GOT3 (cell line): Measurements from ENCODE around the gene ITGA11.
"Not testable (repeated sequence)": the region's sequence is repeated elsewhere in the genome, so short reads cannot be mapped to it uniquely, and the experiment has no call there.

ENCODE experiments used
- DNase-seq: peaks from one replicate; lab custom pipeline; 2025; ENCODE audit warnings: mixed read lengths; lab: John Stamatoyannopoulos, UW

Gene ITGA11

DNA sequence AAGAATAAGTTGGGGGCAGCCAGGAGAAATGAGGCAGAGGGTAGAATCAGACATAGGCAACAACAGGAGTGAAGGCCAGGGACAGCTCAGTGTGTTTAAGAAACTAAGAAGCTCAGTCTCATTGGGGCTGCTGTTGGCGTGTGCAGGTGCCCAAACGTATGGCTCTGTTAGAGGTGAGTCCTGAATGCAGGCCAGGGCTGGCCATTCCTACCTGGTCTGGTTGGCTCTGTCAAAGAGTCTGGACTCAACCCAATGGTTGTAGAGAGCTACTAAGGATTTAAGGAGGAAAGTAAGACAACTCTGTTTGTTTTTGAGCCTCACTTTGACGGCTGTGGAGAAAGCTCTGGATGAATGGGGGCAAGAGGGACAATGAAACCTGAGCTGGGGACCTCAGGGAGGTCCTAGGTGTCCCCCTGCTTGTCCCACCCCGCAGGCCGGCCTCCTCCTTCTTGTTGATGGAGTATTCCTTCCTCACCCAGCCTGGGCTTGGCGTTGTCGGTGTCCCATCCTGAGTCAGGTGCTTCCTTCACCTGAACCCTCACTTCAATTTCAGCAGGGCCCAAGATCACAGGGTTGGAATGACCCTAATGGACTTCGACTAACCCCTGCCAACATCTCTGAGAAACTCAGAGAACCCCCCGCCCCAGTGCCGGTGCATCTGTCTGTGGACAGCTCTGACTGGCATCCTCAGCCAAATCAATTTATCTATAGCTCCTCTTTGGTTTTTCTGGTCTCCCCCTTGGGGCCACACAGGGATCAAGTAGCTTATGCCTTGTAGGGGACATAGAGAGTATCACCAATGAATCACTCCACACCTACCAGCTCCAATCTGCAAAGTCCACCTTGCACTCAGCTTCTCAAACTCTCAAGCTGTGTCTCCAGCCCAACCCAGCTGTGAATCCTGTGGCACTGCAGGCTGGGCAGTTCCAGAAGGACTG is 8.3 kb downstream of the ITGA11 start:
- no peak for DNase-seq

DNA sequence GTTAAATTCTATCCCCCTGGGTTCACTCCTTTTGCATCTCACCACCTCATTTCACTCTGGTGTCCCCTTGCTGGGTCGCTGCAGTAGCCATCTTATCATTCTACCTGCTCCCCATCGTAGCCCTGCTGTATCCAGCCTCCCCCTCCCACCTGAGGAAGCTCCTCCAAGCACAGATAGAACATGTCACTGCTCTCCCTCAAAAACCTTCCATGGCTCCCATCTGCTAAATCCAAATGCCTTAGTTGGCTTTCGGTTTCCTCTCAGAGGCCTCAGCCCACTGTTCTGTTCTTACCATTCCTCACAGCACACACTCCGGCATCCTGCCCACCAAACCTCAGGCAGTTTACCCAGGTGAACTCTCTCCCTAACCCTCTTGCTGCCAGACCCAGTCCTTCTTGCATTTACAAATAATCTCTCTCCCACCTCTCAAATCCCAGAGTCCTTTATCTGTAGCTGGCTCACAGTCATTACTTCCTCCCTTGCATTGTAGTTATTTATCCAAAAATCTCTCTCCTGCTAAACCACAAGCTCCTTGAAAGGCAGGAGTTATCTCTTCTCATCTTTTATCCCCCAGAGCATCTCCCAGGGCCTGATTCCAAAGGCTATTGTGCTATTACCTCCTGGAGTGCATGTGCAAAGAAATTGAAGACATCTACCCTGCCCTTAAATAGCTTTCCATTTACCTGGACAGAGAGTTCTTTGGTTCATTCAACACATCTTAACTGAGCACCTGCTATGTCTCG is 9.4 kb downstream of the ITGA11 start:
- DNase-seq, result not testable (repeated sequence)

DNA sequence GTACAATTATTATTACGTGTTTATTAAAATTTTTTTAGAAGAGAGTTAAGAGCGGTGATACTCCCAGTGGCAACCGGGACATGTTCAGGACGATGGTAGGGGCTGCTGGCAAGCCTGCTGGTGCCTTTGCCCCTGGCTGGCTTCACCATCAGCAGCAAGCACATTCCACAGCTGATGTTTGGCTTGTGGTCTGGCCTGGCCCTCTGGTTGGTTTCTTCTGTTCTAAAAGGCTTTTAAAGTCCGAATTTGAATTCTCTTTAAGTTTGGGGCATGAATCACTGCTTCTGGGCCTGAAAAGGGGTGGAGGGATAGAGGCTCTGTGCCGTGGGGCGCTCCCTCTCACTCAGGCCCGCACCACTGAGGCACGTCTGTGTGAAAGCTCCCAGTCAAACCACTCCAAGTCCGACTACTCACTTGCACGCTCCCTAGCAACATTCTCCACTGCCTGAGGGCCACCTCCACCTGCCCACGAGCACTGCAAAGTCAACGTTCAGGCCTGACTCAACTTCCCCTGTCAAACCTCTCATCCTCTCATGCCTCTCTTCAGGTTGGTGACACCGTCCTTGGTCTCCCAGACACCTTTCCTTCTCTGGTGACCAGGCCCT is 10.1 kb downstream of the ITGA11 start:
- DNase-seq, result no peak

DNA sequence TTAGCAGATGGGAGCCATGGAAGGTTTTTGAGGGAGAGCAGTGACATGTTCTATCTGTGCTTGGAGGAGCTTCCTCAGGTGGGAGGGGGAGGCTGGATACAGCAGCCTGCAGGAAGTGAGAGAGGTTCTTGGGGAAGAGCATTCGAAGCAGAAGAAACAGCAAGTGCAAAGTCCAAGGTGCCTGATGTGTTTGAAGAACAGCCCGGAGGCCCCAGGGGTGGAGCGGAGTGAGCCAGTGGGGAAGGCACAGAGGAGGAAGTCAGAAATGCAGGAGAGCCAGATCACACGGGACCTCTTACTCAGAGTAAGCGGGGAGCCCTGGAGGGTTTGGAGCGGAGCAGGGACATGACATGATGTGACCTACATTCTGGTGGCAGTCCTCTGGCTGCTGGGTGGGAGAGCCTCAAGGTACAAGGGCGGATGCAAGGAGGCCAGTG is 10.8 kb downstream of the ITGA11 start:
- DNase-seq, result no peak

DNA sequence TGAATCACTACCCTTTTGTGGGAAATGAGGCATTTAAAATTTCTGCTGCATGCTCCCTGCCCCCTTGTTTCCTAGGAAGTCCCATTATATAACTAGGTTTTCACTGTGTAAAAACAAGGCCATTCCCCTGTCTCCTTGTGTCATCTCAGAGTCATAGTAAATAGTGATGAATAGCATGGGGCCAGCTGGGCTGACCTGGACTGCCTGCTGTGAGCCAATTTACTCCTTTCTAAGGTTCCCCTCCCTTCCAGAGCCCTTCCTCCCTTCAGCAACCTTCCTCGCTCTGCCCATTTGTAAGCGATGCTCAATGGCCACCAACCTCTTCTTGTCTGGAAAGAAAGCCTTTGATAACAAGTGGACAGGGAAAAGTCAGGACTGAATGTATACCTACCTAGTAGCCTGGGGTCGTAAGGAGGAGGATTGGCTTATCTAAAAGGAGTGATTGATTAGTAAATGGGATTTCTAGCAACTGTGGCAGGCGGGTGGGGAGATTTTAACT is 11.7 kb downstream of the ITGA11 start:
- DNase-seq, result no peak

DNA sequence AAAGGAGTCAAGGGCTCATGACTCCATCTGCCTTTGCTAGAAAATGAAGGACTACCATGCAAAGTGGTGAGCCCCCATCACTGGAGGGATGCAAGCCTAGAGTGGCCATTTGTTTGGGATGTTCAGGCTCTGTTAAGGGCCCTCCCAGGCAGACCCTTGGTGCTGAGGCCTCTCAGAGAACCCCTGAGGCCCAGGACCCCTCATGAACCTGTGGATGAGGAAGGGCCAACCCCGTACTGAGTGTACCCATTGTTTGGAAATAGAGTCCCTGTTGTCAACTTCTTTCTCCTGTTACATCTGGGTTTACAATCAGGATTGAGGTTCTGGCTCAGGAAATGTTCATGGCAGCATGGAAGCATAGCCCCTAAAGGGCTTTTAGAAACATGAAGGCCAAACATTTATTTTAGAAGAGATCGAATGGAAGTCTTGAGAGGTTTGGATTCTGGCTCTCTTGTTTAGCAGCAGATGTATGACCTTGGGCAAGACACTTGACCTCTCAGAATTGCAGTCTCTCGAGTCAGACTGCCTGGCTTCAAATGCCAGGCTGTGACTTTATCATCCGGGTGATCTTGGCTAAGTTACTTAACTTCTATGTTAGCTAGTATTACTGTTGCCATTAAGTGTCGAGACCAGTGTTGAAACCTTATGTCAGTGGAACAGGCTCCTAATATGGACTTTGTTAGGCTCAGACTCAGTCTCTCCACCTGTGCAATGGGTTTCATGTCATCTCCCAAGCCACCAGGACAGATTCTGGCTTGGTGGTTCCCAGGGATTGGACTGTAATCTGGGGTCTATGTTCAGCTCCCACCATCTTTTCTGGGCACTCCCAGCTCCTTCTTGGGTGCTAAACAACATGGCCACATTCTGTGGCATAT is 12.4 kb downstream of the ITGA11 start:
- DNase-seq, result no peak

DNA sequence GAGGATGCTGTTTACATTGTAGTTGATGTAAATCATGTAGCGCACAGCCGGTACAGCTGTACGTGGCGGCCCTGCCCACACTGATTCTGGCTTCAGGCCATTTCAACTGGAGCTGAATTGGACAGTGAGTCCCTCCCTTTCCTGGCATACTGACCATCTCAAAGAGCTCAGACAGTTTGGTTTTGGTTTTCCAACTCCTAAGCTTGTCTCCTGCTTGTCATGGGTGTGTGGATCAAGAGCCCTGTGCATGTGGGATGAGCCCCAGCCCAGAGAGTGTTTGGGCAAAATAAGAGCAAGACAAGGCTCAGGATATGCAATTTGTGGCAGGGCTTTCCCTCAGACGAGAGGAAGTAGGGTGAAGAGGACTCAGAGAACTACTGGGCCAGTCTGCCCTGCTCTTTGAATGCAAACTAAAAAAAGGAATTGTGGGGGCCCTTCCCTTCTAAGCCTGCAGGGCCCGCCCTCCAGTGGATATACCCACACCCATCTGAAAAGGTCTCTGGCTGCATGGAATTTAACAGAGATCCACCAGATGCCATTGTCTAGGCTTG is 13.3 kb downstream of the ITGA11 start:
- DNase-seq, result no peak

DNA sequence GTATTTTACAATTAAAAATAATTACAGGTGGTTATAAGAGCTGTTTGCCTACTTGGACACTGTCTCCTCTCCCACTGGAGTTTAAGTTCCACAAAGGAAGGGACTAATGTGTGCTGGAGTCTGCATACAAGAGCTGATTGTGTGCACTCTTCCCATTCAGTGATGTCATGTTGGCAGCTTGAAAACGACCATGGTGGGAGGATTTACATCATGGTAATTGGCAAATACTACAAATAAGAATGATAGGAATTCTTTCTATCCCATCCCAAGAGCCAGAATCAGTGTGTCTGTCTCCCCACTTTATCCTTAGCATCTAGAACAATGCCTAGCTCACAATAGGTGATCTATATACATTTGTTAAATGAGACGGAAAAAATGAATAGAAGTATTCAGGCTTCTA is 14.1 kb downstream of the ITGA11 start:
- no peak for DNase-seq

DNA sequence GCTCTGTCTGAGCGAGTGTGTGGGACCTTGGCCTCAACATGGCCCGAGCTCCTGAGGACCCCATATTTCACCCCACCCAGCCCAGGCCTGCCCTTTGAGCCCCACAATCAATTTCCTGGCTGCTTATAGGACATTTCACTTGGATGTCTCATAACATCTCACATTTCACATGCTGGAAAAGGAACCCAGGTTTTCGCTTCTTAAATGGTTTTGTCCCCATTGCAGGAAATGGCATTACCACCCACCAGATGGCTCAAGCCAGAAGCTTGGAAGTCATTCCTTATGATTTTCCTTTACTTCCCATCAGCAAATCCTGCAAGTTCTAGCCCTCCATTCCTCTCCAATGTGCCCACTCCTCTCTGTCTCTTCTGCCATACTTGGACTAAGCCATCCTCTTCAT is 14.9 kb downstream of the ITGA11 start:
- DNase-seq, result no peak

DNA sequence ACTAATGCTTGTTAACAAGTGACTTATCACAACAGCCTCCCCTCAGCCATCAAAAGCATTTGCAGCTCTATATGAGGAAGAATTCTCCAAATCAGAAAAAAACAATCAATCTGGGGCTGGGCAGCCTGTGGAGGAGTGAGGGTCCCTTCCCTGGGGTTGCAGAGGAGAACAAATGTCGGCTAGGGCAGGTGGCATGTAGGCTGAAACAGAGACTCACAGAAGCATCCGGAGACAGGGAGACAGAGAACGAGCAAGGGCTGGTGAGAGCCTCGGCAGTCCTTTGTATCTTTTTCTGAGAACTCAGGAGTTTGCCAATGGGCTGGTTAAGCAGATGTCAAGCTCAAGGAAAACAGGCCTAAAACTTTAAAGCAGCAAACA is 15.8 kb downstream of the ITGA11 start:
- DNase-seq, result no peak

DNA sequence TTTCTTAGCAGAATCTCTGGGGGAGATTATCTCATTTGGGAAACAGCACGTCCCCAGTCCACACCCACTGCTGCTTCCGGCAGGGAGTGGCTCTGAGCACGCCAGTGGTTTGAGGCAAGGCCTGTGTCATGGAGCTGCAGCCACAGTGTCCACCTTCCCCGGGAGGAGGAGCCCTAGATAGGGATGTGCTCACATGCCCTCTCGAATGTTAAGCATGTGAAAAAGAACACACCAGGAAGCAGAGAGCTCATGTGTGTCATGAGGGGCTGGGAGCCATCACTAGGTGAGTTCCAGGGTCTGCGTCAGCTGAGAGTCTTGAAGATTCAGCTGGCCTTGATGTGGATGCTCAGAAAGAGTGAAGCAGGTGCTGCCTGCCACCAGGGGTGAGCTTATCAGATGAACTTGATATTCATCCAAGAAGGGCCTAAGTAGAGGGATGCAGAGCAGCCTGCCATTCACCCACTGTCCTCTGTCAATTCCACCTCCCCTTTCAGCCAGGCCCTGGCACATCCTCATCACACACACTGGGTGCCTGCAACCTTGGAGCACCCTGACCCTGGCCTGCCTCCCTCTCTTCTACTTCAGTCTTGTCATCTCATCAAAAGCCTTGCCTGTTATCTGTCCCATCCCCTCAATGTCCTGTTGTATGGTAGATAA is 16.3 kb downstream of the ITGA11 start:
- DNase-seq, result no peak

DNA sequence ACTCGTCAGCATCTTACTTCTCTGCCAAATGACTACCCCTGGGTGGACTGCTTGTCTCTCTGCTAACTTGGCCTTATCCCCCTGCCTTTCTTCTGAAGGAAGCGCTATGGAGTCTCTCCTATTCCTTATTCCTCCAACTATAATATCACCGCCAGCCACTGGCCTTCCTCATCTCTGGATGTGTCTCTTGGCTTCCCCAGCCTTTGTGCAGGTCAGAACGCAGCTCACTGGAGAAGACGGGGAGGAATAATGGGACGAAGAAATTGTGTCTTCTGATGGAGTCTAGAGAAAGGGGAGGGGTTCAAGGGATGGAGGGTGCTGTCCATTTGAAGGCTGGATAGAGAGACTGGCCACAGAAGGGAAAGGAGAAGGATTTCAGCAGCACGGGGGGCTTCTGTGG is 16.9 kb downstream of the ITGA11 start:
- DNase-seq, result no peak

DNA sequence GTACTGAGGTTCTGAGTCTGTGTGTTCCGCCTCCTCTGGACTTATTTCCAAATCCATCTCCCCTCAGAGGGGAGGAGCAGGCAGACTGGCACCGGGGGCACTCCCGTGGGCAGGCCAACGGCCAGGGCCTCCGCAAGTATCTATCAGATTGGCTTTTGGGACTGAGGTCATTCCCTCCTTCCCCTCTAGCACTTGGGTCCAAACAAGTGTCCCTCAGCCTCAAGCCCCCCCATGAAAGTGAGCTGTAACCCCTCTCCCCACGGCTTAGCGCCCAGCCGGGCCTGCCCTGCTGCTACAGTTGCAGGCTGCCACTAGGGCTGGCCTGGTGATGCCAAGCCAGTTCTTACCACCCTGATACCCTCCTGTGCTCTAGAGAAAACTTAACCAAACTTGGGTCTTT is 17.4 kb downstream of the ITGA11 start:
- no peak for DNase-seq

DNA sequence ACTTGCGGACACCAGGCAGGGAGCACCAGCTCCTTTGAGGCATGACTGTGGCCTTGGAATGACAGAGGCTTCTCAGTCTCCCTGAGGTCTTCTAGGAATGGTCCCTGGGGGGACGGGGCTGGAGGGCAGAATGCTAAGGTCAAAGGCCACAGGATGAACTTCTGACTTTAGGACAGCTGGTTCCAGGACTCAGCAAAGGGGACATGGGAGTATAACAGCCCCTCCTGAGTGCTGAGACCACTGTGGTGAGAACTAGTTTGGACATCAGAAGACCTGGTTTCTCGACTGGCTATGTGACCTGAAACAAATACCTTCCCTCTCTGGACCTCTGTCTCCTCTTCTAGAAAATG is 17.8 kb downstream of the ITGA11 start:
- no peak for DNase-seq

DNA sequence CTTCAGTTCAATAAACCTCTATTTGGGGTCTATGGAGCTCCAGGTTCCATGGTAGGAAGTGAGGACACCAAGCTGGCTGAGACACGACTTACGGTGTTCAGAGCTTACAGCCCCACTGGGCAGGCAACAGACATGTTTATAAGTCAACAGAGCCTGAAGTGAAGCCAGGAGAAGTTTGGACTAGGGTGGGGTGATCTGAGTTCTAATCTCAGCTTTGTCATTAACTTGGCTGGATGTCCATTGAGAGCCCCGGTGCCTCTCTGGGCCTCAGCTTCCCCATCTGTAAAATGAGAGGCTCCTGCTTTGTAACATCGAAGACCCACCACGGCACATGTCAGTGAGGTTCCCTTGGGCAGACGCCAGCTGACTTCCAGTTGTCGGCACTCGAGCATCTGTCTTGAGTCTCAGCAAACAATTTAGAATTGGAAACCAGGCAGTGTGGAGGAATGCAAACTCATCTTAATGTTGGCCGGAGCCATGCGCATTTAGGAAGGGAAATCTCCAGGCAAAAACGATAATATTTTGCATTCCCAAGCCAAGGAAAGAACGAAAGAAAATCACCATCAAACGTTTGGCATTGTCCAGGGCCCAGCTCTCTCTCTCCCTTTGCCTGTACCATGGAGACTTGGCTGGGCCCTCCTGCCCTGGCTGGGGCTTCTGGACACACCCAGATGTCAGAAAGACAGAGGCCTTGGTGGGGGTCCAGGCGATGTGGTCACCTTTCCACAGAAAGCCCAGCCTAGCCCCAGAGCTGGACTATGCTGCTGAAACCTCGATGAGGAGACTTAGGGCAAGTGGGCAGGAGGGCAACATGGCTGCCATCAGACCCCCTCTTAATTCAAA is 18.4 kb downstream of the ITGA11 start:
- no peak for DNase-seq

DNA sequence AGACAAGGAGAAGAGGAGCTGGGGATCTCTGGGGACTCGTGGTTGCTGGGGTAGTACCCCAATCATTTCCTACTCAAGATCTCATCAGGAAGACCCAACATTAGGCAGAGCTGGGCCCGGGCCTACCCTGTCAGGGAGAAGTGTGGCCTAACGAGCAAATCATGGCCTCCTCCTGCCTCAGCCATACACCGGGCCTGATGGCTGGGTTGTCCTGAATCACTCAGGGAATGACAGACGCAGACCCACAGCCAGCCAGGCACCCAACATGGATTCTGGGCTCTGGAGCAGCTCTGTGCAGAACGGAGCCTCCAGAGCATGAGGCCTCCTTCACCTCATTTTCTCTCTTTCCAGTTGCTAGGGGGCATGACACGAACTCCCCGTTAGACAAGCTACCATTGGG is 19.7 kb downstream of the ITGA11 start:
- no peak for DNase-seq

DNA sequence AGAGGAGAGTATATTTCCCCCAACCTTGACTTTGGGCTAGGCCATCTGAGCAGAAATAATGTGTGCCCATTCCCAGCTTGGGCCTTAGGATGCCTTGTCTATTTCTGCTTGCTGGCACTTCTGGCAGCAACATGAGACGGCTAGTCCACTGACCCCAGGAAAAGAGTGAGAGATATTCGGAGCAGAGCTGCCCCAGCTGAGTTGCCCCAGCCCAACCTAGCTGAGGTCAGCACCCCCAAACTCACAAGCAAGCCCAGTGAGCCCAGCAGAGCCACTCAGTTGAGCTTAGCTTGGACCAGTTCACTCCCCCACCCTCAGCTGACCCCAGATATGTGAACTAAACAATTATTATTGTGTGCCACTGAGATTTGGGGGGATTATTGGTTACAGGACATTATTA is 20.2 kb downstream of the ITGA11 start:
- DNase-seq, result no peak

DNA sequence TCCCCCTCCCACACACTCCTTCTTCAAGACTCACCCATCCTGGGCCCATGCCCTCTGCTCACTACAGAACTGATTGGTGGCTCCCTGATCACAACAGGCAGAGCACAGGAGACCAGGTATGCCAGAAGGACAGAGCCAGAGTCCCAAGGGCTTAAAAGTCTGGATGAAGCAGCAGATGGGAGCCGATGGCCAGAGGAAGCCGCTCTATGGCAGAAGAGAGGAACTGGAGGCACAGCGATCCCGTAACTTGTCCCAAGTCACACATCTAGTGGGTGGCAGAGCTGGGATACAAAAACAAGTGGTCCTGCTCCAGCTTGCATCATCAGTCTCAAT is 20.7 kb downstream of the ITGA11 start:
- DNase-seq, result no peak

DNA sequence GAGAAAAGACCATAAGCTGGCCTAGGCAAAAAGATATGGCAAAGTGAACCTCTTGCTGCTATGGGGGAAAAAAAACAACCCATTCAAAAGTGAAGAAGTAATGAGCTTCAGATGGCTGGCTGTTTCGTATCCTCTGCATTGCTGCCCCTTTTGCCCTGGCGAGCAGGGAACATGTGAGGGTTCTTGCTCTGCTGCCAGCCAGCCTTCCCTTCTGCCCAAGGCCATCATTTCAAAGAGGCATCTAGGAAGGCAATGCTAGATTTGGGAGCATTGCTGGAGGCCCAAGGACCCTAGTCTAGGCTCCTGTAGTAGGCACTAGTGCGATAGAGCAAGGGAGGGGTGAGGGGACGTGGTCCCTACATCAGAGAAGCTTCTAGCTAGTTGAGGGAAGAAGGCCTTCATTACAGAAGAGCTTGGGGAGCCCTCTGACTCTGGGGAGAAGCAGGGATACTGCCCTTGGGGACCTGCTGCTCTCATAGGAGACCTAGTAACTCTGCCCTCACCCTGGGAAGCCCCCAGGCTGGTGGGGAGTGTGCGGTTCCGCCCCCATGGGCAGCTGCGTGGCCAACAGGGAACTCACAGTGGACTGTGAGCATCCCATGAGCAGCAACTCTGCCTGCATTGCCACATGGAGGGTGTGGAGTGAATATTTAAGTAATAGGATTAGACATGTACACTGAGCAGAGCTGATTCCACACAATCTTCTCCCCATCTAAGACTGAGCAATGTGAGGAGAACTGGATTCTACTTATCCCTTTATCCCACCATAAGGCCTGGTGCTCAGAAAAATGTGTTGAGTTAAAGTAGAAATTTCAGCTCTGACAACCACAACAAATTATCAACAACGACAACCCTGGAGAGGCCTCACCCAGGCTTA is 21.3 kb downstream of the ITGA11 start:
- no peak for DNase-seq
